GM12872 (cell line): ENCODE results near the gene PAX2.

ENCODE experiments used
- TF ChIP-seq, protein P1 (sequence below): IDR thresholded peaks from 3 replicates; pipeline ENCODE4 v1.5.1; 2011; ENCODE audit warnings: low read depth, mild to moderate bottlenecking, low read length, moderate library complexity; ENCODE audit not compliant: insufficient read depth

Gene PAX2

DNA sequence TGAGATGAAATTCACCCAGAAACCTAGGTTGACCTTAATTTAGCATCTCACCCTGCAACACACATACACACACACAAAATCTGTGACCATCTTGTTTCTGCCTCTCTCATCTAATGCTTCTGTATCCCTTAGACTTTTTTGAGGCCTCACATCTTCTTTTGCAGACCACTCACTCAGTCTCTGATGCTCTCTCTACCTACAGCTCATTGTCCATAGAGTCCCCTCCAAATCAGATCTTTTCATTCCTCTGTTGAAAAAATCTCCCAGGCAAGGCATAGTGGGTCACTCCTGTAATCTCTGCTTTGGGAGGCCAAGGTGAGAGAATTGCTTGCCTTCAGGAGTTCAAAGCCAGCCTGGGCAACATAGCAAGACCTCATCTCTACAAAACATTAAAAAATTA lies 17.6 kb upstream of the PAX2 start:
- TF ChIP-seq, protein P1, sequence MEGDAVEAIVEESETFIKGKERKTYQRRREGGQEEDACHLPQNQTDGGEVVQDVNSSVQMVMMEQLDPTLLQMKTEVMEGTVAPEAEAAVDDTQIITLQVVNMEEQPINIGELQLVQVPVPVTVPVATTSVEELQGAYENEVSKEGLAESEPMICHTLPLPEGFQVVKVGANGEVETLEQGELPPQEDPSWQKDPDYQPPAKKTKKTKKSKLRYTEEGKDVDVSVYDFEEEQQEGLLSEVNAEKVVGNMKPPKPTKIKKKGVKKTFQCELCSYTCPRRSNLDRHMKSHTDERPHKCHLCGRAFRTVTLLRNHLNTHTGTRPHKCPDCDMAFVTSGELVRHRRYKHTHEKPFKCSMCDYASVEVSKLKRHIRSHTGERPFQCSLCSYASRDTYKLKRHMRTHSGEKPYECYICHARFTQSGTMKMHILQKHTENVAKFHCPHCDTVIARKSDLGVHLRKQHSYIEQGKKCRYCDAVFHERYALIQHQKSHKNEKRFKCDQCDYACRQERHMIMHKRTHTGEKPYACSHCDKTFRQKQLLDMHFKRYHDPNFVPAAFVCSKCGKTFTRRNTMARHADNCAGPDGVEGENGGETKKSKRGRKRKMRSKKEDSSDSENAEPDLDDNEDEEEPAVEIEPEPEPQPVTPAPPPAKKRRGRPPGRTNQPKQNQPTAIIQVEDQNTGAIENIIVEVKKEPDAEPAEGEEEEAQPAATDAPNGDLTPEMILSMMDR: no peak

DNA sequence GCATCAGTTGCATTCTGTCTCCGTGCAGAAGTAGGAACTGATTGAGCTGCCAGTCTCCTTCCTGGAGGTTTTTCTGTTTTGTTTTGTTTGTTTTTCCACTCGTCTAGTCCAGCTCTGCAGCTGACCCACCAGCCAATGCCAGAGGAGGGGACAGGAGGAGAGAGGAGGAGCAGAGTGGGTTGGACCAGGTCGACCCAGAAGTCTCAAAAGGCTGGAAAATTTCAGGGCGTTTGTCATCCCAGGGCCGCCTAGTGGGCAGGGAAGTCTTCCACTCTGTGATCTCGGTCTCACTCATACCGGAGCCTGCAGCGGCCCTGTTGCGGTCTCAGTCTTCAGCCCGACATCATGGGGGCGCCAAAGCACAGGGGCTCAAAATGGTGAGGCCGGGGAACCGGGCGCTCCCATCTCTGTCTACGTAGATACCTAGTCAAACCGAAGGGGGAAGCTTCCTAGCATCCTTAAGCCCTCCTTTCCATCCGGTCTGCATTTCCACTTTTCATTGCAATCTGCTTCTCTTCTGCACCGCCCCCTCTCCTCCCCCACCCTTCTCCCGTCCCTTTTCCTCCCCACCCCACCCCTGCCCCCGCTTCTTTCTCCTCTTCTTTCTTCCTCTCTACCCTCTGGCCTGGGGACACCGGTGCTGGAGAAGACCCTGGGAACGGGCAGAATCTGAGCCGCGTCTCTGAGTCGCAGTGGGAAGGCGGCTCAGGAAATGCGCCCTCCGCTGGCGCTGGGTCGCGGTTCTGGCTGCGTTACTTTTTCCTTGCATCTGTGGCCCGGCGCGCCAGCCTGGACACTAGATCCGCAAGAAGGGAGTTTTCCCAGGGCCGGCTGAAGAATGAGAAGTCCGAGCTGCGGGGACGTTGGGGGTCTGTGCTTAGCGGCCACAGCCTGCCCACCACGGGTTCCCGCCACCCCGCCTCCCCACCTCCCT lies 16.2 kb upstream of the PAX2 start:
- TF ChIP-seq, protein P1: 0 out of 3 replicates have a peak, but pooled peaks have one; percentile 24

DNA sequence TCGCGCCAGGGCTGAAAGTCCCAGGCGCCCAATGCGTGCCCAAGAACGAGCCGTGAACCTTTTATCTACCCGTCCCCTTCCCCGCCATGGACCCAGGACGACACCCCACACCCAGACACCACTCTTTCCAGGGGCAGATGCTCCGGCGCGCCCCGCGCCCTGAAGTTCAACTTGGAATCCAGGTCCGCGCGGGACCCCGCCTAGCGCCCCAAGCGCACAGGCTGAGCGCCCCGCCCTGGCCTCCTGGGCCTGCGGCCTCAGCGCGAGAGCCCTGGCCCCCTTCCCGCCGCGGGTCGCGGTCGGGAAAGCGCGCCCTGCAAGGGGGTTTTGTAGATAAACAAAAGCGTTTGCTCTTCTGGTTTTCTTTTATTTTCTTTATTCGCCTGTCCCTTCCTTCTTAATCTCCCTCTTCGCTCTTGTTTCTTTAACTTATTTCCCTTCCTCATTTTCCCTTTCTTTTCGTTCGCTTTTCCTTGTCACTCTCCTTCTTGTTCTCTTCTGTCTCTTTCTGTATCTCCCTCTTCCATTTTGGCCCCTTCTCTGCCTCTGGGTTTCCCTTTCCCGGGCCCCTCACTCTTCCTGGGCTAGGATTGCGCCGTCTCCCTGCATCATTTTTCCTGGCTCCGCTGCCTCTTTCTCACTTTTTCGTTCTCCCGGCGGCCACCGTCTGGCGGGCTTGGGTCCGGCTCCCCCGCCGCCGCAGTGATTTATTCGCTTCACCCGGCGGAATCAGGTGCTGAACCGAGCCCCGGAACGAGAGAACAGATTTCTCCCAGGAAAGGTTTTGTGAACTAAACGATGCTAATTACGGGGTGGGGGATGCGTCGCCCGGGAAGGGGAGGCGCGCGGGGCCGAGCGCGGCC lies 15.3 kb upstream of the PAX2 start:
- TF ChIP-seq, protein P1: no peak

DNA sequence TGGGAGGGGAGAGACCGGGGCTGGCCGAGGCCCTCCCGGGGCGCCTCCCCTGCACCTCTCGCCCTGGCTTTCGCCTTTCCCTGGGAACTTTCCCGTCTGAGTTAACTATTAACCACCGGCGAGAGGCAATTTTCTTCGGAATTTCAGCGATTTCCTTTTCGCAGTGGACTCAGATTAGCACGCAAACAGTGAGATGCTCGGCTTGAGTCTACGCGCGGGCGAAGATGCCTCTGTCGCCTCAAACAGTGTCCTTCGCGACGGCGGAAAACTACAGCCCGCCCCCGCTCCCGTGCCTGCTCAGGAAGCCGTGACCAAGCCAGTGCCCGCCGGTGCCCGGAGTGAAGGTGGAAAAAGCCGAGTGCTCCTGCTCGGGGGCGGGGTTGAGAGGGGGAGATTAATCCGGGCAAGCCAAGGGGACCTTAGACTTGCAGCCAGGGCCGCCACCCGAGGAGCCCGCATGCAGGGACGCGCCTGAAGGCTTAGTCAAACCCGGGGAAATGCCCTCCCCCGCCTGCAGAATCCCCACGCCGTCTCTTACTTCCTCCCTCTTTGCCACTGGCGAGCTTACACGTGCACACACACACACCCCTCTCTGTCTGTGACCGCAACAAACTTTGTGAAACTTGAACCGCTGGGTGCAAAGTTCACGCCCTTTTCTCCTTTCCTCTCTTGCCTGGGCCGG lies 14.5 kb upstream of the PAX2 start:
- TF ChIP-seq, protein P1: no peak

DNA sequence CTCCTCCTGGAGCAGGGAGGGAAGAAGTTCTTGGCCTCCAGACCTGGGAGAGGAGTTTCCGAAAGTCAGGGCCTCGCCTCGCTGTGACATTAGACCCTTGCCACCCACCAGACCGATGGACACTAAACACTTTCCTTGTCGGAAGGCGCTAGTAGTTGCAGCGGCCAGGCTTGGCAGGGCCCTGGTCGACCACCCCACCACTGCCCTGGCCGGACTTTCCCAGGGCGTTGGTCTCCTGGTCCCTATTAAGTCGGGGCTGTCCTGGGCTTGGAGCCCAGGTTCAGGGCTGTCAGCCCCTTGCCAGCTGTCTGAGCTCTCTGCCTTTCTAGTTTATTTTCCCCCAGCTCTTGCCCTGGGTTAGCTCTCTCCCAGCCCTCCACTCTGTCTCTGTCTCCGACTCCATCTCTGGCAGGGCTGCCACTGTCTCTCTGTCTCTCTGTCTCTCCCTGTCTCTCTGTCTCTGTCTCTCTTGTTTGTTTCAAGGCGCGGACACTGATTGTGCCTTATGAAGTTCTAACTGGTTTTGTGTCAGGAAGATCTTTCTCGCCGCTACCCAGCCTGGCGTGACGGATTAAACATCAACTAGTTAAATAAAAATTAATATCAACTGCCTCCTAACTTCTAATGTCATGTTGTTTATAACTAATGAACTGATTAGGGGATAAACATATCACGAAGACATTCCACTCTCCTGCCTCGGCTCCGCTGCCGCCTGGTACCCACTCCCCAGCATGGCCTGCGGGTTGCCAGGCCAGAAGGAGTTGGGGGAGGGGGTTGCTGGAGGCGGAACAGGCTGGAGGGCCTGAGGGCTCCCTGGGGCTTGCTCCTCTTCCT lies 13.8 kb upstream of the PAX2 start:
- TF ChIP-seq, protein P1: no peak

DNA sequence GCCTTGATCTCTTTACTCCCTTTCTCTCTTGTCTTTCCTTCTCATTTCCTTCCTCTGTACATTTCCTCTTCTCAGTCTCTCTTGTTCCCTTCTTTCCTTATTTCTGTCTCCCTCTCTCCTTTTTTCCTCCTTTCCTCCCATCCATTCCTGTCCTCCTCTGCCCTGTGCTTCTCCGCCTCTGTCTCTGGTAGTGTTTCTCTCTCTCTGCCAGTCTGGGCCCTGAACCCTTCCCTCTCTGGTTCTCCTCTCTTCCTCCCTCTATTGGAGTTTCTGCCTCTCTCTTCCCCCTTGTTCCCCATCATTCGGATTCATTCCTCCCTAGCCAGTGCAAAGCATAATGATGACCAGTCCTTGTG lies 13.2 kb upstream of the PAX2 start:
- TF ChIP-seq, protein P1: no peak
